ENCODE measurements around the gene NF1.
"Not testable (repeated sequence)": the region's sequence is repeated elsewhere in the genome, so short reads cannot be mapped to it uniquely, and the experiment has no call there.

Gene NF1

GRCh38 chr17:31202968-31203367, 108.2 kb downstream of the NF1 start:
- no peak for DNase-seq

- DNase-seq: peak; percentile 42
These were observed 116.7 kb downstream of the NF1 start for GRCh38 chr17:31211352-31212012.

- peak; percentile 92 for DNase-seq
These were observed 121.4 kb downstream of the NF1 start for GRCh38 chr17:31216031-31216751.

DNA sequence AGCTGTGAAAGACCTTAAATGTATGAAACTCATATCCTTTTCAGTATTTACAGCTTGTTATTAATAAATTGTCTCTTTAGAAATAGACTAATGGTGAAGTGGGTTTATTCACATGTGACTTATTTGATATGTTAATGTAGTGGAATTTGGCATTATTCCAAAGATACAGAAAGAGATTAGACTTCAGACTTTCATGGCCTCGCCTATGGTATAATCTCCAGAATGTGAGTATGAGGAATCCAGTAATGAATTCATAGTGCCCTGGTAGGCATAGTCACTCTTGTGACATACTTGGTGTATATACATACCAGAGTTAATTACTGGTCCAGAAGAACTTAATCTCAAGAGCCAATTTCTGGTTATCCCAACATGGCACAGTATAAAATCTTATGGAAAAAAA, 129.6 kb downstream of the NF1 start:
- peak; percentile 19 for DNase-seq

DNA sequence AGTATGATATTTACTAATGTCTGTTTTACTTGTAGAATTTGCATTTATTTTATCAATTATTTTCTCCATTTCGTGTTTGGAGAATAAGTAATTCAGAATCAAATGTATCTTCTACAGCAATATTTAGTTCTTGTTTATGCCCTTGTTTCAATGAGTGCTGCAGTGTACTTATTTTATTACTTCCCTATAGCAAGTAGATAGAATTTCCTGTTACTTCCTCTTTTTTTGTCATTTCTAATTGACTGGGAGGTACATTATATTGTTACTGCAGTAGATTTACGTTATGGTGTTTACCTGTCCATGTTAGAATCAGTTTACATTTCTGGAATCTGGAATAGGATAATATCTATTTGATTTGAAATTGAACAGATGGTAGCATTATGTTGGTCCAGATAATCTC, 131.1 kb downstream of the NF1 start:
- no peak for DNase-seq

DNA sequence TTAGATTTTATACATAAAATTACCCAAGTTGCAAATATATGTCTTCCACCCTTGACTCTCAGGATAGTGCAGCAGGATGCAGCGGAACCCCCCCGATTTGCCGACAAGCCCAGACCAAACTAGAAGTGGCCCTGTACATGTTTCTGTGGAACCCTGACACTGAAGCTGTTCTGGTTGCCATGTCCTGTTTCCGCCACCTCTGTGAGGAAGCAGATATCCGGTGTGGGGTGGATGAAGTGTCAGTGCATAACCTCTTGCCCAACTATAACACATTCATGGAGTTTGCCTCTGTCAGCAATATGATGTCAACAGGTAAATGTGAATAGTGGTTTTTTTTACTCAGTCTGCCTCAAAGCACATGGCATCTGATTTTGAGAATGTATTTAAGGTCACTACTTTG, 131.6 kb downstream of the NF1 start:
- DNase-seq: no peak

GRCh38 chr17:31226950-31227349, 132.2 kb downstream of the NF1 start:
- DNase-seq: no peak

DNA sequence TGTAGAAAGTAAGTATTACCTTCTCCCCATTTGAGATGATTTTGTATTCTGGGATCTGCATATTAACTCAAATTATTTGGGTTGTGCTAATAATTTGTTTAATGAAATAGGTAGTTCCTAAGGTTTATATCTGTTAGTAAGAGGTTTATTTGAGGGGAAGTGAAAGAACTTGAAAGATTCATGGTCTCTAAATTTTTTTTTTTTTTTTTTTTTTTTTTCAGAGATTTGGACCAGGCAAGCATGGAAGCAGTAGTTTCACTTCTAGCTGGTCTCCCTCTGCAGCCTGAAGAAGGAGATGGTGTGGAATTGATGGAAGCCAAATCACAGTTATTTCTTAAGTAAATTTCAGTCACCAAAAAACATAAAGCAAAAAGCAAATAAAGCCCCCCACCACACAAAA, 137.1 kb downstream of the NF1 start:
- DNase-seq: no peak

GRCh38 chr17:31235110-31235509, 140.3 kb downstream of the NF1 start:
- no peak for DNase-seq

GRCh38 chr17:31236137-31236536, 141.4 kb downstream of the NF1 start:
- no peak for DNase-seq

DNA sequence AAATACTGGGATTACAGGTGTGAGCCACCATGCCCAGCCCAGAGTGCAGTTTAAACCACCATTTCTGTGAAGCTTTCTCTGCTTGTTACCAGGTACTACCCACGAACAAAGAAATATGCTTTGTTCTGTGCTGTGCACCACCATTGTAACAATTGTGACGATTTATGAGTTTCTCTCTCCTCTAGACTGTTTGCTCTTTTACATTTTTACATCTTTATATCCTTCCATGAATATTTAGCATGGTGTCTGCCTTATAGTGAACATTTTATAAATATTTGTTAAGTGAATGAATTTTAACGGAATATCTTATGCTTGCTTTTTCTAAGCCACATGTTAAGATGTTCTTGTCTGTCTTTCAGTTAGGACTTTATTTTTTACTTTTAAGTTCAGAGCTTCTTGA, 141.9 kb downstream of the NF1 start:
- DNase-seq: no peak

DNA sequence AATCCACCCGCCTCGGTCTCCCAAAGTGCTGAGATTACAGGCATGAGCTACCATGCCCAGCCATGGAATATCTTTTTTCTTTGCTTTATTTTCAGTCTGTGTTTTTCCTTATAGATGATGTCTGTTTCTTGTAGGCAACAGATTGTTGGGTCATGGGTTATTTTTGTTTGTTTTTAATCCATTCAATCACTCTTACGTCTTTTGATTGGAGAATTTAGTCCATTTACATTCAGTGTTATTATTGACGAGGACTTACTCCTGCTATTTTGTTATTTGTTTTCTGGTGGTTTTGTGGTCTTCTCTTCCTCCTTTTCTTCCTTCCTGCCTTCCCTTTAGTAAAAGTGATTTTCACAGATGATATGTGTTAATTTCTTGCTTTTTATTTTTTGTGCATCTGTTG, 146.3 kb downstream of the NF1 start:
- no peak for DNase-seq

GRCh38 chr17:31248986-31249834, 154.4 kb downstream of the NF1 start:
- DNase-seq: peak; percentile 85

DNA sequence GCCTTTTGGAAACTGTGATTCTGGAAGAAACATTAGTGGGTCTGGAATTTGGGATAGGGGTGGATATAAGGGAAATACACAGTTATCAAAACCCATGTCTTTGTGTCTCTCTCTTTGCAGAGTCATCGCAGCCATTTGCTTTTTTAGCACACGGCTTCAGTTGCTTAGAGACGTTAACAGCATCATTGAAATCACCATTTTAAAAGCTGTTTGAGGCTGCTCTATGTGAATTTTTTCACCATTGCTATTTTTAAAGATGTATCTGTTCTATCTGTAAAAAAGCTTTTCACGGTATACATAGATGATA, 155.0 kb downstream of the NF1 start:
- no peak for DNase-seq

DNA sequence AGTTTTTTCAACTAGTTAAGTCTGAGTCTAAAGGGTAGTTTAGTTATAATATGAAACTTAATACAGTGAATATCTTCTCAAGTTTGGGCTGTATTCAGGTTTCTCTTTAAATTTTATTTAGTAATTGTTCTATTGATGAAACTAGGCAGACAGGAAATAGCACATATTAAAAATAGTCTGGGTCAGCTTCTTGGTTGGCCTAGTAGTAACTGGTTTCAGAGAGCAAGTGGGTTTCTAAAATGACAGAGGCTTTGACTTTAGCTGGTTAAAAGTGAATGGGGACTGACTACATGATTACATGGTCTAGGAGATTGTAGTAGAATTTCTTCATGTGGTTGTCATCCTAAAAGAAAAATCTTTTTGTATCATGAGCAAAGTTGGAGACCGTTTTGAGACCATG, 155.5 kb downstream of the NF1 start:
- DNase-seq: no peak

- peak; percentile 27 for DNase-seq
These were observed 156.6 kb downstream of the NF1 start for GRCh38 chr17:31251105-31251969.

GRCh38 chr17:31251970-31252328, 157.2 kb downstream of the NF1 start:
- no peak for DNase-seq

GRCh38 chr17:31252741-31253140, 158.0 kb downstream of the NF1 start:
- no peak for DNase-seq

GRCh38 chr17:31254654-31255053, 159.9 kb downstream of the NF1 start:
- DNase-seq: no peak

- no peak for DNase-seq
These were observed 162.2 kb downstream of the NF1 start for GRCh38 chr17:31256936-31257335.

DNA sequence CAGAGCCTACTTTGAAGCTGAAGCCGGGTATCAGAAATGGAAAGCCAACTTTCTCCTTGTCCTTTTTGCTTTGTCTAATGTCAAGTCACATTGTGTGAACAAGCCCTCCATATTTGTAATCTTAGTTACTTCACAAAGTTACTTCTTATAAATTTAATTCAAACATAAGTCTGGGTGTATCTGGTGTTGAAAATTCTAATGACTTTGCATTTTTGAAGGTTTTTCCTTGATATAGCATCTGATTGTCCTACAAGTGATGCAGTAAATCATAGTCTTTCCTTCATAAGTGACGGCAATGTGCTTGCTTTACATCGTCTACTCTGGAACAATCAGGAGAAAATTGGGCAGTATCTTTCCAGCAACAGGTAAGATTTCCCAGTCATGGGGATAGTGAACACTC, 165.4 kb downstream of the NF1 start:
- no peak for DNase-seq

DNA sequence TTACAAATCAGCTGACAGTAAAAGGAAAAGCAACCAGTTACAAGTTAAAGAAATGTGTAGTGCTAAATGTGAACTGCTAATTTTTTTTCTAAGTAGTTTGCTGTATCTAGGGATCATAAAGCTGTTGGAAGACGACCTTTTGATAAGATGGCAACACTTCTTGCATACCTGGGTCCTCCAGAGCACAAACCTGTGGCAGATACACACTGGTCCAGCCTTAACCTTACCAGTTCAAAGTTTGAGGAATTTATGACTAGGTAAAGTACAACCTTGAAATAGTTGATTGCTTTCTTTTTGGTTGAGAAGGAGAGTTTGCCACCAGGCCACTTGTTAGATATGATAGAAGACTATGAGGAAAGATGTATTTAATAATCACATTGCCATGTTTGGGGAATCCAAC, 166.8 kb downstream of the NF1 start:
- no peak for DNase-seq

GRCh38 chr17:31262923-31263322, 168.1 kb downstream of the NF1 start:
- DNase-seq: not testable (repeated sequence)
